RWPE1 (cell line): ENCODE results near the gene MAGEA9.
"Not testable (repeated sequence)": the region's sequence is repeated elsewhere in the genome, so short reads cannot be mapped to it uniquely, and the experiment has no call there.

Source experiments
- CTCF ChIA-PET: fragments of 350-600 bp; sonication (Branson Sonifier 250); formaldehyde crosslinking; extraction: SDS; loops from one replicate; lab custom pipeline; 2021; lab: Yijun Ruan, JAX
- POLR2A ChIA-PET: fragments of 400-600 bp; formaldehyde crosslinking; extraction: SDS; loops from one replicate; lab custom pipeline; 2020; ENCODE audit warnings: antibody characterized with exemption; ENCODE audit not compliant: low non-redundant PET; lab: Yijun Ruan, JAX
- DNase-seq: peaks from one replicate; pipeline ENCODE4 v3.0.0; 2012; ENCODE audit warnings: low spot score
- H3K27ac ChIP-seq: fragments of 450-650 bp; 2 replicates; pipeline ENCODE4 v1.5.1; 2017
- CTCF ChIP-seq: fragments of 450-650 bp; conservative IDR thresholded peaks from 2 replicates; pipeline ENCODE4 v1.5.1; 2017; ENCODE audit warnings: low read depth, mild to moderate bottlenecking

The MAGEA9 gene

GRCh38 chrX:149762696-149763614 is 18.8 kb upstream of the MAGEA9 start:
- TF ChIP-seq CTCF = no peak
- POLR2A ChIA-PET = no interaction called here
- H3K27ac ChIP-seq = no peak overlapping the region
- no peak for DNase-seq
- CTCF ChIA-PET = no interaction called here

GRCh38 chrX:149770344-149770743 is 11.4 kb upstream of the MAGEA9 start:
- DNase-seq, POLR2A ChIA-PET, CTCF ChIA-PET: not testable (repeated sequence)

GRCh38 chrX:149773026-149773425 is 8.7 kb upstream of the MAGEA9 start:
- H3K27ac ChIP-seq, DNase-seq, CTCF ChIA-PET, POLR2A ChIA-PET: not testable (repeated sequence)

More at GRCh38 chrX:149770344-149770743, 11.4 kb upstream of the MAGEA9 start:
- H3K27ac ChIP-seq = not testable (repeated sequence)

GRCh38 chrX:149773768-149774167 is 8.0 kb upstream of the MAGEA9 start, which contains the start of gene HSFX1:
TSS of gene HSFX1 (plus strand) at chrX:149774068. CDS start at chrX:149774682, 614 bp downstream.
- DNase-seq, POLR2A ChIA-PET, CTCF ChIA-PET, H3K27ac ChIP-seq: not testable (repeated sequence)

GRCh38 chrX:149777999-149778398 is 3.7 kb upstream of the MAGEA9 start:
- CTCF ChIA-PET, DNase-seq, H3K27ac ChIP-seq, POLR2A ChIA-PET: not testable (repeated sequence)

- H3K27ac ChIP-seq, DNase-seq, CTCF ChIA-PET, POLR2A ChIA-PET: not testable (repeated sequence)
Observed at GRCh38 chrX:149795531-149795930, 13.8 kb downstream of the MAGEA9 start.

GRCh38 chrX:149799095-149799714 is 17.5 kb downstream of the MAGEA9 start:
- ChIA-PET CTCF (no interaction called here), POLR2A (no interaction called here)
- H3K27ac ChIP-seq = no peak overlapping the region
- no peak for TF ChIP-seq CTCF
- no peak for DNase-seq

GRCh38 chrX:149799938-149800337 is 18.2 kb downstream of the MAGEA9 start:
- ChIA-PET POLR2A (no interaction called here), CTCF (no interaction called here)
- H3K27ac ChIP-seq = no peak overlapping the region
- no peak for TF ChIP-seq CTCF
- no peak for DNase-seq

GRCh38 chrX:149803458-149804062 is 21.8 kb downstream of the MAGEA9 start:
- no peak for DNase-seq
- ChIA-PET CTCF (interaction anchor here (0.6 kb wide), 1 partner anchor 1393 kb away, joined by 3 read pairs; no protein-coding TSS in a partner anchor), POLR2A (no interaction called here)
- no peak for TF ChIP-seq CTCF
- no peak overlapping the region for H3K27ac ChIP-seq
